CMK (cell line): Measurements from ENCODE around the gene MT1E.
"Not testable (repeated sequence)": the region's sequence is repeated elsewhere in the genome, so short reads cannot be mapped to it uniquely, and the experiment has no call there.

Source experiments
- DNase-seq: peaks from one replicate; pipeline ENCODE4 v3.0.0-alpha.2; 2010; ENCODE audit warnings: low read depth

Gene MT1E

DNA sequence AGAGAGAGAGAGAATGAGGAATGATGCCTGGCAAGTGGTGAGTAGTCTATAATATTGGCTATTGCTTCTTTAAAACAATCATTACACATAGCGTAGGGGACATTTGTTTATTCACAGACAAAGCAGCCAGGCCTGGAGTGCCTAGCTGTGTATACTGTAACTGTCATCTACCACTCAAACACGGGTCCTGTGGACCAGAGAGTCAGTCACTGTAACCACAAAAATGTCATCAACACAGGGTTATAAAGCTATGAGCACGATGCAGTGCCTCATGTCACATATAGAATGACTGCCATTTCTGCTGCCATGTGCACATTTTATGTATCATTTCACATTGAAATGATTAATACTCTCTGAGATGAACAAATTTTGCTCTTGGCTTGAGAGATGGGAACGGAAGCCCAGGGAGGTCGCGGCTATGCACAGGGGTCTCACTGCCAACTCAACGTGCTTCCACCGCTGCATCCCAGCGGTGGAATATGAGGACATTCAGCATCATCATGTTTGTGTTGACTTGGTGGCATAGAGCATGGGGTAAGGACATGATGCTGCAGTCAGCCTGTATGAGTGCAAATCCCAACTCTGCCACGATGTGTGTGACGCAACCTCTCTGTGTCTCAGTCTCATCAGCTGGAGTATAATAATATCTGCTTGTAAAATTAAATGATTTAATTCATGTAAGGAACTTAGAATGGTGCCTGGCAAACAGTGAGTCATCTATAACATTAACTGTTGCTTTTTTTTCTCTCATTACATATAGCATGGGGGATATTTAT lies 47.4 kb downstream of the MT1E start:
- no peak for DNase-seq

DNA sequence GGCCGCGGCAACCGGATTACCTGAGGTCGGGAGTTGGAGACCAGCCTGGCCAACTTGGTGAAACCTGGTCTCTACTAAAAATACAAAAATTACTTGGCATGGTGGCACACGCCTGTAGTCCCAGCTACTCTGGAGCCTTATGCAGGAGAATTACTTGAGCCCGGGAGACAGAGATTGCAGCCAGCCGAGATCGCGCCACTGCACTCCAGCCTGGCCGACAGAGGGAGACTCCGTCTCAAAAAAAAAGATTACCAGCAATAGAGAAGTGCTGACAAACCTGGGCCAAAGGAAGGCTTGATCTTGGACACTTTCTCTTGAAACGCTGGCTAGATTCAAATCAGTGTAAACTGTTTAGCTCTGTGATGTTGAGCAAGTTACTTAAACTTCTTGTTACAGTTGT lies 48.3 kb downstream of the MT1E start:
- DNase-seq: no peak

DNA sequence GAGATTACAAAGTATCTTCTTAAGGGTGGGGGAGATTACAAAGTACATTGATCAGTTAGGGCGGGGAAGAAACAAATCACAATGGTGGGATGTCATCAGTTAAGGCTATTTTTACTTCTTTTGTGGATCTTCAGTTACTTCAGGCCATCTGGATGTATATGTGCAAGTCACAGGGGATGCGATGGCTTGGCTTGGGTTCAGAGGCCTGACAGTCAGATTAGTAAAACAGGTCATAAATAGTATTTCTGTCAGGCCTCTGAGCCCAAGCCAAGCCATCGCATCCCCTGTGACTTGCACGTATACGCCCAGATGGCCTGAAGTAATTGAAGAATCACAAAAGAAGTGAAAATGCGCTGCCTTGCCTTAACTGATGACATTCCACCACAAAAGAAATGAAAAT lies 49.0 kb downstream of the MT1E start:
- DNase-seq: not testable (repeated sequence)

DNA sequence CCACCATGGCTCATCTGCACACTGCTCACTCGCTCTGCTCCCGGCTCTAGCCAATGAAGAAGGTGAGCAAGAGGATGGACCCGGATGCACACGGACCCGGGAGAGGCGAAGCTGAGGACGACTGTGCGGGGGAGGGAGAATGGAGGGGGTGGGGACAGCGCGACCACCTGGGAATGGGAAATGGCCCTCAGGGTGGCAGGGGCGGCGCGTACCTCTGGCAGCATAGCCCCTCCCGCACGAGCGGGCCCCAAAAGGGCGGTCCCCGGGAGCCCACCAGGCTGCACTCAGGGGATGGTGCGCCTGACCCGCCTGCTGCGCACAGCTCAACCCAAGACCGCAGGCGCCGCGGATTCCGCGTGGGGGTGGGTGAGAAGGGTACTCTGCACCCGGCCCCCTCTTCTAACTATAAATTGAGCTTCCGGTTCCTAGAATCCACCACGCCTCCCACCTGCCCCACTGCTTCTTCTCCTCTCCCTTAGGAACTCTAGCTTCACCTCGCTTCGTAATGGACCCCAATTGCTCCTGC lies 50.2 kb downstream of the MT1E start:
- no peak for DNase-seq
